GM12872 (cell line): ENCODE results near the gene LMCD1.

Experiments
- TF ChIP-seq, protein P1 (sequence below): IDR thresholded peaks from 3 replicates; pipeline ENCODE4 v1.5.1; 2011; ENCODE audit warnings: low read depth, mild to moderate bottlenecking, low read length, moderate library complexity; ENCODE audit not compliant: insufficient read depth

Gene LMCD1

DNA sequence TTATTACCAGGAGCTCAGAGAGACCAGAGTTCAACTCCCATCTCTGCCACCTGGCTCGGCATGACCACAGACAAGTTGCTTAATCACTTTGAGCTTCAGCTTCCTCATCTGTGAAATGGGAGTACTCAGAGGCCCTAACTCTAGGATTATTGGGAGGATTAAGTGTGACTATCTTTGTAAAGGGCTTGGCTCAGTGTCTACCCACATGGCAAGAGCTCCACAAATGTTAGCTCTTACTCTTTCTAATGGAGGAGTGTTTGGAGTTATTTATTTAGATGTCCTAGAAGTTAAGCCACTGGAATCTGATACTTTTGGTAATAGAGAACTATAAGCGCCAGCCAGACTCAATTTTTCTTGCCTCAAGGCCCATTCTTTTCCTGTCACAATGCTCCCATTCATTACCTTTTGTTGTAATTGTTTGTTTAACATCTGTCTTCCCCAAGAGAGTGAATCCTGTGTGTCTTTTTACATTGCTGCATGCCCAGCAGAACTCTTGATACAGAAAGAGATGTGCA, 12.3 kb upstream of the LMCD1 start:
- TF ChIP-seq, protein P1, sequence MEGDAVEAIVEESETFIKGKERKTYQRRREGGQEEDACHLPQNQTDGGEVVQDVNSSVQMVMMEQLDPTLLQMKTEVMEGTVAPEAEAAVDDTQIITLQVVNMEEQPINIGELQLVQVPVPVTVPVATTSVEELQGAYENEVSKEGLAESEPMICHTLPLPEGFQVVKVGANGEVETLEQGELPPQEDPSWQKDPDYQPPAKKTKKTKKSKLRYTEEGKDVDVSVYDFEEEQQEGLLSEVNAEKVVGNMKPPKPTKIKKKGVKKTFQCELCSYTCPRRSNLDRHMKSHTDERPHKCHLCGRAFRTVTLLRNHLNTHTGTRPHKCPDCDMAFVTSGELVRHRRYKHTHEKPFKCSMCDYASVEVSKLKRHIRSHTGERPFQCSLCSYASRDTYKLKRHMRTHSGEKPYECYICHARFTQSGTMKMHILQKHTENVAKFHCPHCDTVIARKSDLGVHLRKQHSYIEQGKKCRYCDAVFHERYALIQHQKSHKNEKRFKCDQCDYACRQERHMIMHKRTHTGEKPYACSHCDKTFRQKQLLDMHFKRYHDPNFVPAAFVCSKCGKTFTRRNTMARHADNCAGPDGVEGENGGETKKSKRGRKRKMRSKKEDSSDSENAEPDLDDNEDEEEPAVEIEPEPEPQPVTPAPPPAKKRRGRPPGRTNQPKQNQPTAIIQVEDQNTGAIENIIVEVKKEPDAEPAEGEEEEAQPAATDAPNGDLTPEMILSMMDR, result no peak

DNA sequence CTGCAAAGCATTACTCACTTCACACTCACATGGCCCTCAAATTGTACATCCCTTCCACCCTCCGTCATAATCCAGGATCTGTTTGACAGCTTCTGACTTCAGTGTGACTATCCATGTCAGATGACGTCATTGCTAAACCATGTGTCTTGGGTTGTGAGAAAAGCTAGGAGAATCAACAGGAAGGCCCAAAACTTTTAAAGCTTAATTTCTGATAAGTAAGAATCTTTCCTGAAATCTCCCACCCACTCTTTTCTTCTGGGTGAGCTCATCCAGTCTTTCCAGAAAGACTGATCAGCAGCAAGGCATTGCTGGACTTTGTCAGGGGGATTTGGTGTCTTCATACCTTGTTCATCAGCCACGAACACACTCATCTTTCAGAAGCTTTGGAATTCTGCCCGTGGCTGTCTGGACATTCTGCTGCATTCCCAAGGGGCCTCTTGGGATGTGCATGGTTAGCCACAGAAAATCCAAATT, 11.5 kb upstream of the LMCD1 start:
- TF ChIP-seq, protein P1, result no peak

DNA sequence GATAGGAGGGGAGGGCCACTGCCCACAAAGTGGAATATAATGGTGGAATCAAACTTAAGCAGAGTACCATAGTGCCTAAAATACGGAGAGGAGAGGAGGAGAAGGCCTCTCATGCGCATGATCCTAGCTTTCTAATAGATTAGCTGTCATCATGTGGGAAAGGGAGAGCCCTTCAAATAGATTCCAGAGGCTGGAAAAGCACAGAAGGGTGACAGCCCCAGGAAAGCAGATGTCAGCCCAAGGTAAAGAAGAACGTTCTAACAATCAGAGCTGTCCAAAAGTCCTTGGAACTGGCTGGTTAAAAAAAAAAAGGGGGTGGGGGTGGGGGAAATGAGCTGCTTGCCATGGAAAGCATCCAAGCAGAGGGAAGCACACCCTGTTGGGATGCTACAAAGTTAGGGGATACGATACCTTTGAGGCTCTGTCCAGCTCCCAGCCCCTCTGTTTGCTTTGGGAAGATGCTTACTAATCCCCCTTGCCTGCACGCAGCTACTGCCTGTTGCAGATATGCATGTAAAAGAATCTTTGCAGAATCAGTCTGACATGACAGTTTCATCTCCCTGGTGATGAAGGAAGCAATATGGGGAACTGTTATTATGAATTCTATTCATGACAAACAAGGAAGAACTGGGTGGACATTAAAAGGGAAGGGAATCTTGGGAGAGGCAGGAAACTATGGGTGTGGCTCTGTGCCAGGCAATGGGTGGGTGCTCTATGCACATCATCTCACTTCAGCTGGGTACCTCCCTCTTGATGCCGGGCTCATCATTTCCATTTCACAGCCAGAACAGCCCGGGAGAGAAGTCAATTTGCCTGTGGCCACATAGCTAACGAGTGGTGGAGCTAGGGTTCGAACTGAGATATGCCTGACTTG, 10.1 kb upstream of the LMCD1 start:
- TF ChIP-seq, protein P1, result no peak

DNA sequence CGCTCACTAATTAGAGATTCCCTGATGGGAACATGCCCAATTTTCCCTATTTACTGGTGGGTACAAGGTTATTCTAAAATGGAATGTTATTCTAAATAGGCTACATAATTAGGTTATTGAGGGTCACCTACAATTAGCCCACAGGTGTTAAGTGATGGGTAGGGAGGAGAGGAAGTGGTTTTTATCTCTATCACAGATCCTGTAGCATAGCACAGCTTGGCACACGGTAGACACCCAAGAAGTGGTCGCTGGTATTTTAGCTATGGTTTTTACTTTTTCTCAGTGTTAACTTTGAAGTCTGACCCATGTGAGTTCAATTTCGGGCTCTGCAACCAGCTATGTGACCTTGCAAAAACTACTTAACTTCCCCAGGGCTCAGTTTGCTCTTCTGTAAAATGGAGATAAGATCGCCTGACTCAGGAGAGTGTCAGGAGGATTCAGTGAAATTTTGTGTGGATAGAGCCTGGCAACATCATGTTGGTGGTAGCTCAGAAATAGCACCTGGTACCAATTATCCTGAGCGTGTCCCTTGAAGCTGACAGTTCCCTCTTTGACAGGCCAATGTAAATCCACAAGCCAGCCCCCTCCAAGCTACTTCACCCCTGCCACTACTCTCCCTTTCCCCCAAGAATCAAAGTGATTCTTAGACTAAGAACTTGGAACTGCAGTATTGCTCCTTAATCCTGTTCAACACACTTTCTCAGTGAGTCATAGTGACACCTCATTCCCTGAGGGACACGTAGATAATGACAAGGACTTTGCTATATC, 8.7 kb upstream of the LMCD1 start:
- TF ChIP-seq, protein P1, result no peak

DNA sequence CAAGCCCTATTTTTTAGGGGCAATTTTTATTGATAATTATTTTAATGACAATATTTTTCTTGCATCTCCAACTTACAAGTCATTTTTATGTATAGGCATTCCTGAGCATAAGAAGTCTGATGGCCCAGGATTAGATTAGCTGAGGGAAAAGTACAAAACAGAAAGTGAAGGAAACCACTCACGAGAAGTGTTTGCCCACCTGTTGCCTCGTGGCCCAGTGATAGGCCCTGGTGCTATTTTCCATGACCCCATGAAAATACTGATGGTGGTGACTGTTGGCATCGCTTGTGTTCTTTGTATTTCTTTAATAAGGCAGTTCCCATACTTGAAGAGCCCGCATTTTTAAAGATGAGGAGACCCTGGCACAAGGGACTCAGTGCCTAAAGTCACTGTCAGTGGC, 7.9 kb upstream of the LMCD1 start:
- TF ChIP-seq, protein P1, result no peak

DNA sequence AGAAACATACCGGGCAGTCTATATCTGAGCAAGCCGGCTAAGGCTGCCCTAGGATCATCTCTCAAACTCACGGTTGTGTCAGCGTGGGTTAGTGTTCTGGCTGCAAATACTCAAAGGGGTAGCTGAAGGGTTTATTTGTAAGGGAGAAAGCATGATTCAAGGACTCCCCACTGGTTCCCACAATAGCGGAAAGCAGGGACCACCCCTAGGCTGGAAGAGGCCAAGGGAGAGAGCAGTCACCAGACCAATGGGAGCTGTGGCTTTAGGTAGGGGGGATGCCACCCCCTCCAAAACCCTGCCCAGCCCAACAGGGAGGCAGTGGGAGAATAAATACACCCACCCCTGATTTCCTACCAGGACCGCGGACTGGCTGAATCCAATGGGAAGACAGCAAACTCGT, 7.3 kb upstream of the LMCD1 start:
- TF ChIP-seq, protein P1, result no peak

DNA sequence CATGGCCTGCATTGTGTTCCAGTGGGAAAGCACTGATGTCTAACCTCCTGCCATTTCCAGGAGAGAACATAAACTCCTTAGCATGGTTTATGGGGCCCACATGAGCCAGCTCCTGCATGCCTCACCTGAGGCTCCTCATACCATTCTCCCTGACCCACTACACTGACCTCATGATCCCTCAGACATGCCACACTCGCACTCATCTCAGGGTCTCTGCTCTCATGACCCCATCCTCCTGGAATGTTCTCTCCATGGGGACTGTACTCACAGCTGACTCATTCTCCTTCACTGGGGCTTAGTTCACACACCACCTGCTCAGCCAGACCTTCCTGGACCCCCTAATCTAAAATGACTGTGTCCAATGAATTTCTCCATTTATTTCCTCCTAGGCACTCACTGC, 4.0 kb upstream of the LMCD1 start:
- TF ChIP-seq, protein P1, result no peak
